HEK293 (cell line): ENCODE measurements around the gene APOBEC2.

ENCODE experiments used
- ATF2 ChIP-seq: fragments of 450-650 bp; formaldehyde crosslinking; IDR thresholded peaks from 2 replicates; pipeline ENCODE4 v1.5.1; 2016; ENCODE audit warnings: missing biosample characterization, missing genetic modification characterization, low read depth
- WT1 ChIP-seq: fragments of 450-650 bp; formaldehyde crosslinking; IDR thresholded peaks from 2 replicates; pipeline ENCODE4 v1.5.1; 2016; ENCODE audit warnings: missing biosample characterization, missing genetic modification characterization
- ZNF133 ChIP-seq: fragments of 450-650 bp; formaldehyde crosslinking; IDR thresholded peaks from 2 replicates; pipeline ENCODE4 v1.5.1; 2016; ENCODE audit warnings: missing biosample characterization, missing genetic modification characterization
- ZNF391 ChIP-seq: fragments of 450-650 bp; formaldehyde crosslinking; IDR thresholded peaks from 2 replicates; pipeline ENCODE4 v1.5.1; 2016; ENCODE audit warnings: low read depth, missing biosample characterization, missing genetic modification characterization, borderline replicate concordance
- TF ChIP-seq, protein P1 (sequence below): fragments of 450-650 bp; formaldehyde crosslinking; IDR thresholded peaks from 2 replicates; pipeline ENCODE4 v1.5.1; 2016; ENCODE audit warnings: missing biosample characterization, missing genetic modification characterization
- TF ChIP-seq, protein P2 (sequence below): fragments of 450-650 bp; formaldehyde crosslinking; IDR thresholded peaks from 2 replicates; pipeline ENCODE4 v1.5.1; 2016; ENCODE audit warnings: missing biosample characterization, missing genetic modification characterization

DNA sequence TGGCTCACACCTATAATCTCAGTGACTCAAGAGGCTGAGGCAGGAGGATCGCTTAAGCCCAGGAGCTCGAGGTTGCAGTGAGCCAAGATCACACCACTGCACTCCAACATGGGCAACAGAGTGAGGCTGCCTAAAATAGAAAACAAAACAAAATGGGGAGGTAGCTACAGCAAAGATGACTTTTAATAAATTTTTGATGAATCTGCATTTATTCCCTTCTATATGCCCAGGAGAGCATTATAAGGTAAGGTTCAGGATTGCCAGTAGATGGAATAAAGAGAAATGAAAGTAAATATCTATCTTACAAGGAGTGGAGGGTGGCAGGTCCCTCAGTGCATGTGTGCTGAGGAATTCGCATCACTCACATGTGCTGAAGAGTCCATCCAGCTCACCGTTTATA, 38.2 kb upstream of the APOBEC2 start:
- TF ChIP-seq, protein P1, sequence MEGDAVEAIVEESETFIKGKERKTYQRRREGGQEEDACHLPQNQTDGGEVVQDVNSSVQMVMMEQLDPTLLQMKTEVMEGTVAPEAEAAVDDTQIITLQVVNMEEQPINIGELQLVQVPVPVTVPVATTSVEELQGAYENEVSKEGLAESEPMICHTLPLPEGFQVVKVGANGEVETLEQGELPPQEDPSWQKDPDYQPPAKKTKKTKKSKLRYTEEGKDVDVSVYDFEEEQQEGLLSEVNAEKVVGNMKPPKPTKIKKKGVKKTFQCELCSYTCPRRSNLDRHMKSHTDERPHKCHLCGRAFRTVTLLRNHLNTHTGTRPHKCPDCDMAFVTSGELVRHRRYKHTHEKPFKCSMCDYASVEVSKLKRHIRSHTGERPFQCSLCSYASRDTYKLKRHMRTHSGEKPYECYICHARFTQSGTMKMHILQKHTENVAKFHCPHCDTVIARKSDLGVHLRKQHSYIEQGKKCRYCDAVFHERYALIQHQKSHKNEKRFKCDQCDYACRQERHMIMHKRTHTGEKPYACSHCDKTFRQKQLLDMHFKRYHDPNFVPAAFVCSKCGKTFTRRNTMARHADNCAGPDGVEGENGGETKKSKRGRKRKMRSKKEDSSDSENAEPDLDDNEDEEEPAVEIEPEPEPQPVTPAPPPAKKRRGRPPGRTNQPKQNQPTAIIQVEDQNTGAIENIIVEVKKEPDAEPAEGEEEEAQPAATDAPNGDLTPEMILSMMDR, result no peak
- no peak for TF ChIP-seq ATF2 (tag by site-specific recombination)
- TF ChIP-seq ZNF391 (tag by site-specific recombination), result no peak
- TF ChIP-seq WT1 (tag by site-specific recombination), result no peak
- TF ChIP-seq, protein P2, sequence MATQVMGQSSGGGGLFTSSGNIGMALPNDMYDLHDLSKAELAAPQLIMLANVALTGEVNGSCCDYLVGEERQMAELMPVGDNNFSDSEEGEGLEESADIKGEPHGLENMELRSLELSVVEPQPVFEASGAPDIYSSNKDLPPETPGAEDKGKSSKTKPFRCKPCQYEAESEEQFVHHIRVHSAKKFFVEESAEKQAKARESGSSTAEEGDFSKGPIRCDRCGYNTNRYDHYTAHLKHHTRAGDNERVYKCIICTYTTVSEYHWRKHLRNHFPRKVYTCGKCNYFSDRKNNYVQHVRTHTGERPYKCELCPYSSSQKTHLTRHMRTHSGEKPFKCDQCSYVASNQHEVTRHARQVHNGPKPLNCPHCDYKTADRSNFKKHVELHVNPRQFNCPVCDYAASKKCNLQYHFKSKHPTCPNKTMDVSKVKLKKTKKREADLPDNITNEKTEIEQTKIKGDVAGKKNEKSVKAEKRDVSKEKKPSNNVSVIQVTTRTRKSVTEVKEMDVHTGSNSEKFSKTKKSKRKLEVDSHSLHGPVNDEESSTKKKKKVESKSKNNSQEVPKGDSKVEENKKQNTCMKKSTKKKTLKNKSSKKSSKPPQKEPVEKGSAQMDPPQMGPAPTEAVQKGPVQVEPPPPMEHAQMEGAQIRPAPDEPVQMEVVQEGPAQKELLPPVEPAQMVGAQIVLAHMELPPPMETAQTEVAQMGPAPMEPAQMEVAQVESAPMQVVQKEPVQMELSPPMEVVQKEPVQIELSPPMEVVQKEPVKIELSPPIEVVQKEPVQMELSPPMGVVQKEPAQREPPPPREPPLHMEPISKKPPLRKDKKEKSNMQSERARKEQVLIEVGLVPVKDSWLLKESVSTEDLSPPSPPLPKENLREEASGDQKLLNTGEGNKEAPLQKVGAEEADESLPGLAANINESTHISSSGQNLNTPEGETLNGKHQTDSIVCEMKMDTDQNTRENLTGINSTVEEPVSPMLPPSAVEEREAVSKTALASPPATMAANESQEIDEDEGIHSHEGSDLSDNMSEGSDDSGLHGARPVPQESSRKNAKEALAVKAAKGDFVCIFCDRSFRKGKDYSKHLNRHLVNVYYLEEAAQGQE (tag by site-specific recombination), result no peak
- no peak for TF ChIP-seq ZNF133 (tag by site-specific recombination)
